Activated T-helper 1 cell treated with anti-CD3 and anti-CD28 coated beads, Interleukin-12 subunit alpha, Interleukin-12 subunit beta, Interleukin-2, Interleukin-4 antibody, amounts not matched to agents 30 ng/mL and 10 ng/mL and 1 ng/mL, durations not matched to agents 14 hours and 24 hours and 36 hours (primary cell): Measurements from ENCODE around the gene DYNLL2. TPM values are rescaled to one million over a fixed set of nuclear protein-coding genes. Genes with fewer than 3 reads are reported as not detected.

ENCODE experiments used
- DNase-seq: peaks from one replicate; pipeline ENCODE4 v3.0.0; 2021; ENCODE audit warnings: low spot score
- H3K27ac Mint-ChIP-seq: one replicate; pipeline ENCODE4 v1.8.0; 2021; ENCODE audit warnings: mild to moderate bottlenecking, mixed read lengths
- H3K27me3 Mint-ChIP-seq: one replicate; pipeline ENCODE4 v1.8.0; 2022; ENCODE audit warnings: mild to moderate bottlenecking, moderate library complexity, mixed read lengths; ENCODE audit not compliant: insufficient read depth
- H3K36me3 Mint-ChIP-seq: one replicate; pipeline ENCODE4 v1.8.0; 2021; ENCODE audit warnings: low read depth, mixed read lengths
- H3K4me1 Mint-ChIP-seq: one replicate; pipeline ENCODE4 v1.8.0; 2021; ENCODE audit warnings: low read depth, mixed read lengths
- H3K4me3 Mint-ChIP-seq: one replicate; pipeline ENCODE4 v1.8.0; 2021; ENCODE audit warnings: mild to moderate bottlenecking, moderate library complexity, mixed read lengths
- H3K9me3 Mint-ChIP-seq: one replicate; pipeline ENCODE4 v1.8.0; 2021; ENCODE audit warnings: mixed read lengths
- intact Hi-C: fragments of 100-400 bp; cut with micrococcal nuclease; formaldehyde crosslinking; loops from one replicate; pipeline ENCODE4 v1.15.1; 2024
- total RNA-seq: library from RNA; stranded (reverse); gene quantifications from 2 replicates; pipeline ENCODE4 v1.2.3, GENCODE V29; 2022

The DYNLL2 gene
- total RNA-seq, 1 donor from 2014 or later, result 35.8 TPM

DNA sequence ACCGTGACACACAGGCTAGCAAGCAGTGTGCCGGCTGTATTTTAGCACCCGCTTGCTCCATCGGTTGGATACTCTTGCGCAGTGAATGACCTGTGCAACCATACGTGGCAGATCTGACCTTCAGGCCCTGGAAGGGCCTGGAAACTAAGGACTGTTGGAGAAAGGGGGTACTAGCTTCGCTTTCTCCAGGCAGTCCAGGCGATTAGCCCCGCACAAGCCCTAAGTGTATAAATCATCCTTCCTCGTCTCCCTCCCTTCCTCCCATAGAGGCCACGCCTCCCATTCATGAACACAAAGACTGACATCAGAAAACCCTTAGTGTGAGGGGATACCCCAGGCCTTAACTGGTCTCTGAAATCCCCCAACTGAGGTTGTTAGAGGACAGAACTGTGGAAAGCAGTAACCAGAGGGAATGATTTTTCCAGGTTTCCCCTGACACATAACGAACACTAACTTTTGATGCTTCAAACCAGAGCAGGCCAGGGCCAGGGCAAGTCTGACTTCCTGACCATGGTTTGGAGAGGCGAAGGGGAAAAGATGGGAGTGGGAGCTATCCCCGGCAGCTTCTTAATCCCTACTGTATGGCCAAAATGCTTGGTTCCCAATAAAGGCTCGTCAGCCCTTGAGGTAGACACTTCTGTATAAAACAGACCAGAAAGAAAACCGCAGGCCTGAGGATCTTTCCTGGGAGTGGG lies 1.4 kb upstream of the DYNLL2 start:
- no peak for DNase-seq
- Mint-ChIP-seq H3K27ac (peak overlapping the region; percentile 27), H3K36me3 (peaks cover 16% of the 10 kb centered on the region), H3K4me3 (peak overlapping the region; percentile 37), H3K4me1 (peaks cover 20% of the 10 kb centered on the region), H3K27me3 (peaks cover 37% of the 10 kb centered on the region), H3K9me3 (no peaks in the 10 kb centered on the region)
- intact Hi-C loops, result loop anchor here (2.0 to 5.0 kb wide), 6 partner anchors 94 to 997 kb away; partner anchors contain the start of genes AKAP1, MKS1, SUPT4H1 and TSPOAP1

DNA sequence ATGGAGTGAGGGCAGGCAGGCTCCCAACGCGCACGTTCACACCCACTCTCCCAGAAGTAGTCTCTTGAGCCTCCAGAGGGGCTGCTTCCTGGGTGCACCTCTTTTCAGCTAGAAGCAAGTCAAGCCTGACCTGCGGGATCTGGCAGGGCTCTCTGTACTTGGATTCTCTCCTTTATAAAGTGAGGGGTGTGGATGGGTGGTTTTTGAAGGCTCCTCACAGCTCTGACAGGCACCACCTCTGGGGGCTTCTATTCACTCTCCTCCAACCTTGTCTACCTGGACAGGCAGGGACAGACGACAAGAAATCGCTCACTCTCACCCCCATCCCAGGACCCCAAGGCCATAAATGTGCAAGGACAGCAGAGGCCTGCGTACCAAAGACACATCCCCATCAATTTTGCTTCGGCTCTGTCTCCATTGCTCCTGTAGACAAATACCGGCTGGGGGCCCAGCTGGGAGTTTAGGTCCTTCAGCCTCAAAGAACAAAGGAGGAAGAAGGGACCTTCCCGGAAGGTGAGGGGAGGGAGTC lies 814 bp upstream of the DYNLL2 start:
- Mint-ChIP-seq H3K36me3 (peaks cover 22% of the 10 kb centered on the region), H3K4me1 (peaks cover 26% of the 10 kb centered on the region), H3K27me3 (peaks cover 31% of the 10 kb centered on the region), H3K9me3 (no peaks in the 10 kb centered on the region), H3K27ac (no peak overlapping the region), H3K4me3 (peak overlapping the region; percentile 29)
- DNase-seq, result no peak
- intact Hi-C loops, result loop anchor here (2.0 to 5.0 kb wide), 6 partner anchors 95 to 998 kb away; partner anchors contain the start of genes AKAP1, MKS1, SUPT4H1 and TSPOAP1

- H3K4me3 Mint-ChIP-seq, result peak overlapping the region; percentile 90
- peaks cover 36% of the 10 kb centered on the region for H3K4me1 Mint-ChIP-seq
- peaks cover 22% of the 10 kb centered on the region for H3K27me3 Mint-ChIP-seq
- DNase-seq, result peak; percentile 56
- H3K27ac Mint-ChIP-seq, result peak overlapping the region; percentile 78
- H3K9me3 Mint-ChIP-seq, result no peaks in the 10 kb centered on the region
- H3K36me3 Mint-ChIP-seq, result peaks cover 33% of the 10 kb centered on the region
- intact Hi-C loops, result loop anchor here (1.0 to 5.0 kb wide), 10 partner anchors 30 to 999 kb away; partner anchors contain the start of genes AKAP1, MKS1, MRPS23 and SRSF1
These were observed 485 bp downstream of the DYNLL2 start for GRCh38 chr17:58083491-58084316.

- peak; percentile 22 for DNase-seq
- intact Hi-C loops, result loop anchor here (1.0 to 5.0 kb wide), 7 partner anchors 29 to 434 kb away; partner anchors contain the start of genes MKS1, SRSF1, SUPT4H1 and VEZF1
- H3K27me3 Mint-ChIP-seq, result peaks cover 16% of the 10 kb centered on the region
- H3K27ac Mint-ChIP-seq, result peak overlapping the region; percentile 78
- peaks cover 35% of the 10 kb centered on the region for H3K36me3 Mint-ChIP-seq
- no peaks in the 10 kb centered on the region for H3K9me3 Mint-ChIP-seq
- peaks cover 36% of the 10 kb centered on the region for H3K4me1 Mint-ChIP-seq
- H3K4me3 Mint-ChIP-seq, result peak overlapping the region; percentile 90
These were observed 1.2 kb downstream of the DYNLL2 start for GRCh38 chr17:58084317-58084981.

- Mint-ChIP-seq H3K4me3 (peak overlapping the region; percentile 90), H3K9me3 (no peaks in the 10 kb centered on the region), H3K4me1 (peaks cover 41% of the 10 kb centered on the region), H3K27me3 (peaks cover 8% of the 10 kb centered on the region), H3K27ac (peak overlapping the region; percentile 78), H3K36me3 (peaks cover 42% of the 10 kb centered on the region)
- intact Hi-C loops, result no loop called here
- DNase-seq, result no peak
These were observed 2.0 kb downstream of the DYNLL2 start for GRCh38 chr17:58085039-58085715.

DNA sequence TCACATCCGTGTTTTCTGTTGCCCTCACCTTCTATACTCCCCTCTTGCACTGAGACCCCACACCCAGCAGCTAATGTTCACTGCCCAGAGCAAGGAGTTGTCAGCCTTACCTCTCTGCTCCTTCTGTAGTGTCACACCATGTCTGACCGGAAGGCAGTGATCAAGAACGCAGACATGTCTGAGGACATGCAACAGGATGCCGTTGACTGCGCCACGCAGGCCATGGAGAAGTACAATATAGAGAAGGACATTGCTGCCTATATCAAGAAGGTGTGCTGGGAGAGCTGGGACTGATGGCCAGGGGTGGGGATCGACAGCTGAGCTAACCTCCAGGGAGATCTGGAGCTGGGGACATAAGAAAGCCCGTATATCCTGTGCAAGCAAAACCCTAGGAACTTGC lies 3.7 kb downstream of the DYNLL2 start:
- intact Hi-C loops, result no loop called here
- H3K27ac Mint-ChIP-seq, result no peak overlapping the region
- H3K4me3 Mint-ChIP-seq, result no peak overlapping the region
- DNase-seq, result no peak
- peaks cover 48% of the 10 kb centered on the region for H3K4me1 Mint-ChIP-seq
- peaks cover 1% of the 10 kb centered on the region for H3K27me3 Mint-ChIP-seq
- peaks cover 59% of the 10 kb centered on the region for H3K36me3 Mint-ChIP-seq
- H3K9me3 Mint-ChIP-seq, result no peaks in the 10 kb centered on the region

- Mint-ChIP-seq H3K4me3 (no peak overlapping the region), H3K4me1 (peaks cover 51% of the 10 kb centered on the region), H3K27ac (no peak overlapping the region), H3K27me3 (peaks cover 1% of the 10 kb centered on the region), H3K9me3 (no peaks in the 10 kb centered on the region), H3K36me3 (peaks cover 73% of the 10 kb centered on the region)
- intact Hi-C loops, result no loop called here
- no peak for DNase-seq
These were observed 5.4 kb downstream of the DYNLL2 start for GRCh38 chr17:58088624-58089023.

DNA sequence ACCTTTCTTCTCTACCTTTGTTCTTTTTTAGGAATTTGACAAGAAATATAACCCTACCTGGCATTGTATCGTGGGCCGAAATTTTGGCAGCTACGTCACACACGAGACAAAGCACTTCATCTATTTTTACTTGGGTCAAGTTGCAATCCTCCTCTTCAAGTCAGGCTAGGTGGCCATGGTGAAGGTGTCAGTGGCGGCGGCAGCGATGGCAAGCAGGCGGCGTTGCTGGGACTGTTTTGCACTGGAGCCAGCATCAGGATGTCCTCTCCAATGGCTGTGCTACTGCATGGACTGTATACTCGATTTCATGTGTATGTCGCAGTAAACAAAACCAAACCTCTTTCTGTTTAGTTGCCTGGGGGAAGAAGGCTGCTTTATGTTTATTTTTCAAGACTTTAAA lies 5.9 kb downstream of the DYNLL2 start:
- Mint-ChIP-seq H3K9me3 (no peaks in the 10 kb centered on the region), H3K36me3 (peaks cover 77% of the 10 kb centered on the region), H3K27ac (no peak overlapping the region), H3K27me3 (peaks cover under 1% of the 10 kb centered on the region), H3K4me3 (no peak overlapping the region), H3K4me1 (peaks cover 51% of the 10 kb centered on the region)
- intact Hi-C loops, result no loop called here
- no peak for DNase-seq

GRCh38 chr17:58091024-58091567 lies 7.9 kb downstream of the DYNLL2 start:
- no peak for DNase-seq
- peaks cover 38% of the 10 kb centered on the region for H3K4me1 Mint-ChIP-seq
- no peak overlapping the region for H3K27ac Mint-ChIP-seq
- H3K36me3 Mint-ChIP-seq, result peaks cover 71% of the 10 kb centered on the region
- H3K27me3 Mint-ChIP-seq, result no peaks in the 10 kb centered on the region
- no peaks in the 10 kb centered on the region for H3K9me3 Mint-ChIP-seq
- intact Hi-C loops, result no loop called here
- no peak overlapping the region for H3K4me3 Mint-ChIP-seq

GRCh38 chr17:58092101-58092796 lies 9.0 kb downstream of the DYNLL2 start:
- Mint-ChIP-seq H3K4me1 (peaks cover 27% of the 10 kb centered on the region), H3K9me3 (no peaks in the 10 kb centered on the region), H3K27ac (no peak overlapping the region), H3K4me3 (no peak overlapping the region), H3K36me3 (peaks cover 63% of the 10 kb centered on the region), H3K27me3 (no peaks in the 10 kb centered on the region)
- DNase-seq, result no peak
- intact Hi-C loops, result no loop called here

DNA sequence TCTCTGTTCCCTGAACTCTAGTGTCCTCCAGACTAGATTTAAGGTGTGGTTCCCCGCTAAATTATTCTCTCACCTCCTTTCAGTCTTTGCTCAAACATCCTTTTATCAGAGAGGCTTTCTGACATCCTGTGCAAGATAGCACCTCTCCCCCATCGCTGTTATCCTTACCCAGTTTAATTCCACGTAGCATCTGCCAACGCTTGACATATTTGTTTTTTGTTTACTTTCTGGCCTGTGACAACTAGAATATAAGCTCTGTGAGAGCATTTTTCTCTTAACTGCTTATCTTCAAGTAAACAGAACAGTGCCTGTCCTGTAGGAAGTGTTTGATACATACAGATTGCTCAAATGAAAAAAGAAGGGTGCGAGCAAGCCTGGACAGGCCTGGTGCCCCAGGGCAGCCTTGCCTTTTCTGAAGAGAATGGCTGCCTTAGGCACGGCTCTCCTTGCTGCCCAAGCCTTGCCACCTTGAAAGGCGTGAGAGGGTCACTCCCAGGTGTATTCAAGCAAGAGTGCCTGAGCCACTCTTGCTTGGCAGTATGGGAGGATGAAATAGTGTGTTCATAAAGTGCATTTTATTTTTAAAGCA lies 9.7 kb downstream of the DYNLL2 start:
- H3K36me3 Mint-ChIP-seq, result peaks cover 58% of the 10 kb centered on the region
- intact Hi-C loops, result no loop called here
- no peak overlapping the region for H3K27ac Mint-ChIP-seq
- DNase-seq, result no peak
- H3K4me3 Mint-ChIP-seq, result no peak overlapping the region
- no peaks in the 10 kb centered on the region for H3K27me3 Mint-ChIP-seq
- H3K4me1 Mint-ChIP-seq, result peaks cover 21% of the 10 kb centered on the region
- no peaks in the 10 kb centered on the region for H3K9me3 Mint-ChIP-seq
